CD4-positive, alpha-beta memory T cell (primary cell): ENCODE data around the gene VPS35L. TPM values are rescaled to one million over a fixed set of nuclear protein-coding genes. Genes with fewer than 3 reads are reported as not detected.

Experiments used
- CTCF ChIA-PET: fragments of 350-600 bp; sonication (Branson Sonifier 250); formaldehyde crosslinking; loops from one replicate; lab custom pipeline; 2021; ENCODE audit warnings: inconsistent platforms; ENCODE audit not compliant: partially characterized antibody; lab: Charles Lee
- POLR2A ChIA-PET: fragments of 350-600 bp; sonication (Branson Sonifier 250); formaldehyde crosslinking; loops from one replicate; lab custom pipeline; 2021; ENCODE audit not compliant: partially characterized antibody; lab: Charles Lee
- DNase-seq, 5 donors: peaks; one replicate each; pipeline versions ENCODE4 v3.0.0 to v3.0.0-alpha.2; 2020 to 2022; ENCODE audit warnings: mixed read lengths in 1 of 5
- H3K27ac ChIP-seq: one replicate; pipeline ENCODE4 v1.7.0; 2013; ENCODE audit warnings: low read depth, low read length
- H3K27me3 ChIP-seq: 2 replicates; pipeline ENCODE4 v1.7.0; 2013; ENCODE audit warnings: mild to moderate bottlenecking, low read length, moderate library complexity; ENCODE audit not compliant: insufficient read depth
- H3K36me3 ChIP-seq: 2 replicates; pipeline ENCODE4 v1.7.0; 2013; ENCODE audit warnings: mild to moderate bottlenecking, low read length, moderate library complexity; ENCODE audit not compliant: insufficient read depth
- H3K4me1 ChIP-seq: 2 replicates; pipeline ENCODE4 v1.7.0; 2013; ENCODE audit warnings: mild to moderate bottlenecking, low read length, moderate library complexity; ENCODE audit not compliant: insufficient read depth
- H3K4me3 ChIP-seq, 2 donors: one replicate each; pipeline ENCODE4 v1.7.0; 2013; ENCODE audit warnings: low read length in 2 of 2, mild to moderate bottlenecking in 1 of 2
- H3K9me3 ChIP-seq, 2 donors: one replicate each; pipeline ENCODE4 v1.7.0; 2013; ENCODE audit warnings: low read length in 2 of 2, control low read depth in 1 of 2; ENCODE audit not compliant: control insufficient read depth in 1 of 2
- H3K27ac Mint-ChIP-seq, 7 donors: one replicate each; pipeline ENCODE4 v1.8.0; 2020 to 2021; ENCODE audit warnings: mixed read lengths in 7 of 7, mild to moderate bottlenecking in 6 of 7, inconsistent platforms in 3 of 7, moderate library complexity in 3 of 7
- H3K27me3 Mint-ChIP-seq, 2 donors: one replicate each; pipeline ENCODE4 v1.8.0; 2020 to 2021; ENCODE audit warnings: mixed read lengths in 2 of 2
- H3K36me3 Mint-ChIP-seq, 2 donors: one replicate each; pipeline ENCODE4 v1.8.0; 2020 to 2021; ENCODE audit warnings: mixed read lengths in 2 of 2, inconsistent platforms in 1 of 2, mild to moderate bottlenecking in 1 of 2
- H3K4me1 Mint-ChIP-seq, 4 donors: one replicate each; pipeline ENCODE4 v1.8.0; 2020 to 2021; ENCODE audit warnings: mixed read lengths in 4 of 4, mild to moderate bottlenecking in 1 of 4
- H3K4me3 Mint-ChIP-seq, 8 donors: one replicate each; pipeline ENCODE4 v1.8.0; 2020 to 2021; ENCODE audit warnings: mixed read lengths in 8 of 8, mild to moderate bottlenecking in 7 of 8, moderate library complexity in 6 of 8, inconsistent platforms in 3 of 8
- H3K9me3 Mint-ChIP-seq, 8 donors: one replicate each; pipeline ENCODE4 v1.8.0; 2020 to 2021; ENCODE audit warnings: mixed read lengths in 8 of 8, mild to moderate bottlenecking in 5 of 8, inconsistent platforms in 3 of 8, moderate library complexity in 1 of 8
- intact Hi-C: fragments of 100-400 bp; cut with micrococcal nuclease; formaldehyde crosslinking; loops from one replicate; pipeline ENCODE4 v1.15.1; 2023
- polyA plus RNA-seq, 2 donors: library from polyadenylated mRNA; unstranded; fragments of 300-500 nt; fragmentation: Illumina TruSeq; gene quantifications; one replicate each; pipeline ENCODE4 v1.2.3, GENCODE V29; 2021
- total RNA-seq, 2 experiments: library from RNA; stranded (reverse); gene quantifications; one replicate each; pipeline ENCODE4 v1.2.3, GENCODE V29; 2021

VPS35L gene
- total and polyA plus RNA-seq, 4 experiments from 2014 or later = 42.2 to 52.9 (median 48.6) TPM

GRCh38 chr16:19601083-19601976, 45.8 kb downstream of the VPS35L start:
- no peak overlapping the region for H3K4me3 ChIP-seq
- peak overlapping the region in 2 of 7 donors; percentile 15 to 71 for H3K27ac Mint-ChIP-seq
- H3K9me3 Mint-ChIP-seq = peaks cover 0 to 8% (median 0%) of the 10 kb centered on the region in 8 donors
- H3K4me3 Mint-ChIP-seq = no peak overlapping the region
- peak; percentile 39 to 51 (median 43) for DNase-seq
- peaks cover 11% of the 10 kb centered on the region for H3K36me3 ChIP-seq
- H3K4me1 Mint-ChIP-seq = no peaks in the 10 kb centered on the region
- no peak overlapping the region for H3K27ac ChIP-seq
- H3K27me3 Mint-ChIP-seq = no peaks in the 10 kb centered on the region
- ChIA-PET POLR2A (interaction anchor here (0.7 to 1.0 kb wide), 2 partner anchors 283 to 287 kb away, joined by 3 to 4 read pairs; partner anchors contain the start of gene GPRC5B), CTCF (interaction anchor here (0.7 to 10.5 kb wide), 16 partner anchors 11 to 515 kb away, joined by 3 to 188 read pairs (median 4); partner anchors contain the start of genes GPRC5B and VPS35L)
- no peaks in the 10 kb centered on the region for H3K4me1 ChIP-seq
- no peaks in the 10 kb centered on the region for H3K9me3 ChIP-seq
- peaks cover 44 to 57% of the 10 kb centered on the region in 2 donors for H3K36me3 Mint-ChIP-seq
- intact Hi-C loops = loop anchor here (1.0 to 2.0 kb wide), 2 partner anchors 43 to 285 kb away; no protein-coding TSS in a partner anchor
- no peaks in the 10 kb centered on the region for H3K27me3 ChIP-seq

- peaks cover 71 to 77% of the 10 kb centered on the region in 2 donors for H3K36me3 Mint-ChIP-seq
- H3K9me3 Mint-ChIP-seq = peaks cover 0 to 9% (median 0%) of the 10 kb centered on the region in 8 donors
- H3K4me3 ChIP-seq = no peak overlapping the region
- H3K36me3 ChIP-seq = peaks cover 11% of the 10 kb centered on the region
- no peaks in the 10 kb centered on the region for H3K4me1 Mint-ChIP-seq
- H3K27ac Mint-ChIP-seq = no peak overlapping the region
- H3K9me3 ChIP-seq = no peaks in the 10 kb centered on the region
- no peaks in the 10 kb centered on the region for H3K27me3 ChIP-seq
- ChIA-PET CTCF (interaction anchor here (1.9 to 10.5 kb wide), 3 partner anchors 8 to 283 kb away, joined by 5 to 188 read pairs (median 6); partner anchors contain the start of gene GPRC5B), POLR2A (no interaction called here)
- H3K4me1 ChIP-seq = no peaks in the 10 kb centered on the region
- DNase-seq = no peak
- H3K4me3 Mint-ChIP-seq = no peak overlapping the region
- intact Hi-C loops = no loop called here
- no peak overlapping the region for H3K27ac ChIP-seq
- no peaks in the 10 kb centered on the region for H3K27me3 Mint-ChIP-seq
Measured at GRCh38 chr16:19604911-19605310, 49.4 kb downstream of the VPS35L start.

GRCh38 chr16:19605701-19606100, 50.2 kb downstream of the VPS35L start:
- intact Hi-C loops = no loop called here
- peaks cover 0 to 9% (median 0%) of the 10 kb centered on the region in 8 donors for H3K9me3 Mint-ChIP-seq
- ChIA-PET POLR2A (no interaction called here), CTCF (interaction anchor here (0.6 to 2.4 kb wide), 3 partner anchors 9 to 274 kb away, joined by 4 to 6 read pairs (median 5); no protein-coding TSS in a partner anchor)
- peaks cover 8% of the 10 kb centered on the region for H3K36me3 ChIP-seq
- H3K27me3 ChIP-seq = no peaks in the 10 kb centered on the region
- no peak overlapping the region for H3K27ac Mint-ChIP-seq
- no peak overlapping the region for H3K4me3 ChIP-seq
- no peak for DNase-seq
- H3K4me3 Mint-ChIP-seq = no peak overlapping the region
- no peak overlapping the region for H3K27ac ChIP-seq
- no peaks in the 10 kb centered on the region for H3K4me1 ChIP-seq
- no peaks in the 10 kb centered on the region for H3K27me3 Mint-ChIP-seq
- H3K36me3 Mint-ChIP-seq = peaks cover 76 to 77% of the 10 kb centered on the region in 2 donors
- no peaks in the 10 kb centered on the region for H3K4me1 Mint-ChIP-seq
- no peaks in the 10 kb centered on the region for H3K9me3 ChIP-seq

DNA sequence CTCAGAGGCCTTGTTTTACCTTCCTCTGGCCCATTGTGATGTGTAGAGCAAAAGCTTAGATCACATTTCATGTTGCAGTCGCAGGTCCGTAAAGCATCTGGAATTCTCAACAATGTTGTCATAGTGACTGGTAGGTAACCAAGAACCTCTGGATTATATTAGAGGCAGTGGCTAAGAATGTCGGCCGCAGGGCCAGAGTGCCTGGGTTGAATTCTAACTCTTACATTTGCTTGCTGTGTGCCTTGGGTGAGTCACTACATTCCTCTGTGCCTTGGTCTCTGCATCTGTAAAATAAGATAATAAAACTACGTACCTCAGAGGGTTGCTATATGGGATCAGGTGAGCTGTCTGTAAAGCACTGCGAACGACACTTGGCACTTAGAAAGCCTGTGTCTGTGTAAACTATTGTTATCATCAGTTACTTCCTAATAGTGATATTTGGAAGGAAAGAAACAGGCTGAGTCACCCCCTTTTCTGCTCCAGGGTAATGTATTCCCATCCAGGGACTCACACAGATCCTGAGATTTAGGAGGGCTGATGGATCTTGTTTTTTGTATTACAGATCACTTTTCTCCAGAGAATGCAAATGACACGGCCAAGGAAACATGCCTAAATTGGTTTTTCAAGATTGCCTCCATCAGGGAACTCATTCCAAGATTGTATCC, 52.2 kb downstream of the VPS35L start:
- no peaks in the 10 kb centered on the region for H3K4me1 ChIP-seq
- no peak overlapping the region for H3K4me3 Mint-ChIP-seq
- no peaks in the 10 kb centered on the region for H3K27me3 Mint-ChIP-seq
- no peak for DNase-seq
- peaks cover 0 to 9% (median 0%) of the 10 kb centered on the region in 8 donors for H3K9me3 Mint-ChIP-seq
- ChIA-PET CTCF (interaction anchor here (0.8 kb wide), 1 partner anchor 281 kb away, joined by 4 read pairs; no protein-coding TSS in a partner anchor), POLR2A (no interaction called here)
- intact Hi-C loops = no loop called here
- H3K27ac Mint-ChIP-seq = no peak overlapping the region
- no peak overlapping the region for H3K4me3 ChIP-seq
- no peak overlapping the region for H3K27ac ChIP-seq
- H3K36me3 ChIP-seq = no peaks in the 10 kb centered on the region
- no peaks in the 10 kb centered on the region for H3K4me1 Mint-ChIP-seq
- no peaks in the 10 kb centered on the region for H3K27me3 ChIP-seq
- H3K36me3 Mint-ChIP-seq = peaks cover 76 to 80% of the 10 kb centered on the region in 2 donors
- H3K9me3 ChIP-seq = no peaks in the 10 kb centered on the region

DNA sequence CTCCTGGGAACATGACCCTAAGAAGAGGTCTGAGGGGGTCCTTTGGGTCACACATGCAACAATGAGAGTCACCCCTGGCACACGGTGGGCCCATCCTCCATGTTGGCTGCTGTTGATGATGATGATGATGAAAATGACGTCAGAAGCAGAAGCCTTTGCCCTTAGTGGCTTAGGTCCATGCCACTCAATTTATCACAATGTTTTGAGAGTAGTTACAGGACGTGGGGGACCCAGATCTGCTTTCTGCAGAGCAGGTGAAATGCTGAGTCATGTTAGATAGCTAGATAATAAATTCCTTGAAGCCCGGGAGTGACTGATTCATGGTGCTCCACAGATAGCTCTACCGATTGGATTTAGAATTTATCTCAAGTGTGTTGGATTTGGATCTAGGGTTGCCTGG, 53.9 kb downstream of the VPS35L start:
- Histone ChIP-seq H3K4me3 (no peak overlapping the region), H3K27ac (no peak overlapping the region), H3K9me3 (no peaks in the 10 kb centered on the region), H3K4me1 (no peaks in the 10 kb centered on the region), H3K27me3 (no peaks in the 10 kb centered on the region), H3K36me3 (no peaks in the 10 kb centered on the region)
- Mint-ChIP-seq H3K4me1 (no peaks in the 10 kb centered on the region), H3K9me3 (peaks cover 0 to 9% (median 0%) of the 10 kb centered on the region in 8 donors), H3K27ac (peak overlapping the region in 3 of 7 donors; percentile 6 to 31 (median 10)), H3K4me3 (no peak overlapping the region), H3K27me3 (no peaks in the 10 kb centered on the region), H3K36me3 (peaks cover 76 to 77% of the 10 kb centered on the region in 2 donors)
- ChIA-PET CTCF (no interaction called here), POLR2A (no interaction called here)
- intact Hi-C loops = no loop called here
- DNase-seq = no peak

DNA sequence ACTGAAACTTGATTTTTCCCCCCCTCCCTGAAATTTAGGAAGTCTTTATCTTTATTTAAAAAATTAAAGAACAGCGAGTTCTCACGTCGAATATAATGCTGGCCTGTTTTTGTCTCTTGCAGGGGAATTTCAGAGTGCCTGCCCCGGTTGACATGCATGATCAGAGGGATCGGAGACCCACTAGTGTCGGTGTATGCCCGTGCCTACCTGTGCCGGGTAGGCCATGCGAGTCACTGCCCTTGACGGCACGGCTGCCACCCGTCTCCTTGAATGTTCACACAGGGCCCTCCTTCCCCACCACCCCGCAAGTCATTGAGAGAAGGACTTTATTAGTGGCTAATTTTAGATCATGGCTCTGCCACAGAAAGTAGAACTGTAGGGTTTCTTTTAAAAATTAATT, 54.7 kb downstream of the VPS35L start:
- peaks cover 0 to 9% (median 0%) of the 10 kb centered on the region in 8 donors for H3K9me3 Mint-ChIP-seq
- Histone ChIP-seq H3K27me3 (no peaks in the 10 kb centered on the region), H3K4me1 (no peaks in the 10 kb centered on the region), H3K9me3 (no peaks in the 10 kb centered on the region), H3K4me3 (no peak overlapping the region), H3K27ac (no peak overlapping the region), H3K36me3 (no peaks in the 10 kb centered on the region)
- no peaks in the 10 kb centered on the region for H3K27me3 Mint-ChIP-seq
- ChIA-PET CTCF (no interaction called here), POLR2A (no interaction called here)
- H3K4me3 Mint-ChIP-seq = no peak overlapping the region
- no peak overlapping the region for H3K27ac Mint-ChIP-seq
- DNase-seq = no peak
- intact Hi-C loops = no loop called here
- no peaks in the 10 kb centered on the region for H3K4me1 Mint-ChIP-seq
- peaks cover 73 to 76% of the 10 kb centered on the region in 2 donors for H3K36me3 Mint-ChIP-seq

DNA sequence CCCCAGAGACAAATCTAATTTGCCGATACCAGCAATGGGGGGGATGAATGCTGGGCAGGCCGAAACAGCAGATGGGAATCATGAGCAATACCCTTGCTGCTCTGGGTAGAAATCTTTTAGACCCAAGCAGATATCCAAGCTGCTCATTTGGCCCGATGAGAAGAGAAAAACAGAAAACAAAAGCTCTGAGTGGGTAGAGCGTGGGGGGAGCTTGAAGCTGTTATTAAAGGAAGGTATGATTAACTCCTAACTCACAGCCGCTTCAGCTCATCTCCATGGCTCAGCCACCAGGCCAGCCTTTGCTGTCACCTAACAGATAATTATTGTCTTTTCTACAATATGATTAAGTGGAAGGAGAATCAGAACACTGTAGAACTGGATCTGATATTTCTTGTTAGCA, 58.3 kb downstream of the VPS35L start:
- no peak for DNase-seq
- intact Hi-C loops = no loop called here
- ChIA-PET CTCF (interaction anchor here (0.6 to 3.6 kb wide), 3 partner anchors 12 to 294 kb away, joined by 3 to 10 read pairs (median 3); no protein-coding TSS in a partner anchor), POLR2A (no interaction called here)
- no peaks in the 10 kb centered on the region for H3K4me1 ChIP-seq
- H3K27ac ChIP-seq = no peak overlapping the region
- Mint-ChIP-seq H3K4me3 (no peak overlapping the region), H3K9me3 (no peaks in the 10 kb centered on the region), H3K4me1 (no peaks in the 10 kb centered on the region), H3K36me3 (peaks cover 47 to 59% of the 10 kb centered on the region in 2 donors), H3K27ac (no peak overlapping the region), H3K27me3 (no peaks in the 10 kb centered on the region)
- H3K27me3 ChIP-seq = no peaks in the 10 kb centered on the region
- H3K4me3 ChIP-seq = no peak overlapping the region
- H3K9me3 ChIP-seq = no peaks in the 10 kb centered on the region
- no peaks in the 10 kb centered on the region for H3K36me3 ChIP-seq
